GM12874 (cell line): ENCODE results near the gene TSFM.

Source experiments
- CTCF ChIP-seq: IDR thresholded peaks from 2 replicates; pipeline ENCODE4 v1.5.1; 2011; ENCODE audit warnings: low read depth, mild to moderate bottlenecking, control low read depth, low read length, moderate library complexity; ENCODE audit not compliant: insufficient read depth

The TSFM gene

DNA sequence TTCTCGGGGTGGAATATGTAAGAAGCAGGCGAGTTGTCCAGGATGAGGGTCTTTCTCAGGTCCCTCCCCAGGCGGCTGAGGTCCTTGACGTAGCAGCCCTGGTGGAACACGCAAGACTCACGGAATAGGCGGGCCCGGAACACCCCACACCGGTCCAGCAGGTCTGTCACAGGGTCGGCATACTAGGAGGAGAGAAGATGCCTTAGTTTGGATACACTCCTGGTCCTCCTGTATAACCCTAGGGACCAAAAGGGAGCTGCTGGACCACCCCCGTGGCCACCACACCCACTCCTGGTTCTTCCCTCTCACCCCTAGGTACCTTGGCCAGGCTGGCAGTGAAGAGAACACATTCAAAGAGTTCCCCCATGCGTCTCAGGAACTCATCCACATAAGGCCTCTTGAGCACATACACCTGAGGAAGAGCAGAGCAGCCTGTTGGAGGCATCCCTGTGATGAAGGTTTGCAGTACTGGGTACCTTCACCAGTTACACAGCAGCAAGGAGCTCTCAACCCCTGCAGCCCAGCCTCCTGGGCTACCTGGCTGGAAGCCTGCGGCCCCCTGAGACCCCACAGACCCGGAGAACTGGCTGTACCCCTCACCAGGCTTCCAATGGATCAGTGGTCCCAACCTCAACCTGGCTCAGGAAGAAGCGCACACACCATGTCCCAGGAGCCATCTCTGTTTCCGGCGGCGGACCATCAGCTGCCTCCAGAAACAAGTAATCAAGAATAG, 41.5 kb downstream of the TSFM start:
- TF ChIP-seq CTCF: no peak

GRCh38 chr12:57825451-57825850, 42.9 kb downstream of the TSFM start:
- no peak for TF ChIP-seq CTCF

- no peak for TF ChIP-seq CTCF
These were observed 43.8 kb downstream of the TSFM start for GRCh38 chr12:57826400-57826799.

DNA sequence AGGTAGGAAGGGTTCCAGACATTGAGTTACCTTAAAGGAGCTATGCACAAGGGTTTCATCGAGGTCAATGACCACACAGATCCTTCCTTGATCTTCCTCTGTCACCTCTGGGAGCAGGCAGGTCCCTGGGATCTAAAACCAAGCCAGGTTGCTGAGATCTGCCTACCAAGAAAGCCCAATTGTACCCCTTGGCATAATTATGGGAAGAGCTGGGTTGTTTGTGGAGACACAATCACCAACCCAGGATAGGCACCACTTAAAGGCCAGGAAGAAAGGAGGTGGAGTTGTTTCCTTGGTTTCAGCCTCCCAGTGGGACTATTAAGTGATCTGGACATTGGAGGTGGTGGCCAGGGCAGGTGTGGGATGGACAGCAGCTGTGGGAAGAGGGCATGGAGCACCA, 44.4 kb downstream of the TSFM start:
- no peak for TF ChIP-seq CTCF

DNA sequence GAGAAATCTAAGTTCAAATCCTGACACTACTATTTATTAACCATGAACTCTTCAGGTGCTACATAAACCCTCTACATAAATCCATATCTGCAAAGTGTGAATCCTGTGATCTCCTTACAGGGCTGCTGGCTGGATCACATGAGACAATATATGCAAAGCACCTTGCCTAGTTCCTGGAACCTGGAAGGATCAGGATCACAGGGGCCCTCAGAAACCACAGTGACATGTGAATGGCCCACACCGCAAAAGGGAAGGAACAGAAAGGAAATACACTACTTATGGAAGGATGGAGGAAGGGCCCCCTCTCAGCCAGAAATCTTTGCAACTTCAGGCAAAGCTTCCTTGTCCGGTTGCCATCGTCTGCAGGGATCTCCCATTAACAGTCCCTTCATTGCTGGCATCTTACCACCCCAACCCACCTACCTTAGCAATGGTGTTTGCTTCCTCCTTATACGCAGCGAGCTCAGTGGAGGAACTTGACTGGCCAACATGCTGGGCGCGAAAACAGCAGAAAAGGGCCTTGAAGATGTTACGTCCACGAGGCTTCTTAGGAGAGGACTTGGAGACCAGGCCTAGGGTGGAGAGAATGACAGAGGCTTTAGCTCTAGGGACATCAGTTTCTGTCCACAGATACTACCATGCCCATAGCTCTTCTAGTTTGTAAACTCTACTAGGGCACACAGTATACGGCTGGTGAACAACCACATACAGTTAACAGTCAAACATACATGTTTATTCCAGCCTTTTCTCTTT, 46.6 kb downstream of the TSFM start:
- TF ChIP-seq CTCF: no peak

DNA sequence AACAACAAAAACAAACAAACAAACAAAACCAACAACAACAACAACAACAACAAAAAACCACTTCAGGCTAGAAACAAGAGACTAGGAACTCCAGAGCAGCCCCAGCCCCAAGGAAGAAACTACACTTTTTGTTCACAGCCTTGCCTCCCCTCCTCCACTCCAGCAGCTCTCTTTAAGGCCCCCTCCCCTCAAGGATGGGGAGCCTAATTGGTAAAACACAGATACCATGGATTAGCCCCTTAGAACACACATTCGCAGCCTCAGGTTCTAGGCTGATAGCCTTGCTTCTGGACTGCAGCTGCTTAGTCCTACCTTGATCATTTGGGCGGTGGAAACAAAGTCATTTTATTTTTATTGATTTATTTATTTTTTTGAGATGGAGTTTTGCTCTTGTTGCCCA, 47.8 kb downstream of the TSFM start:
- TF ChIP-seq CTCF: no peak

- TF ChIP-seq CTCF: no peak
These were observed 50.4 kb downstream of the TSFM start for GRCh38 chr12:57832966-57833365.
